A549 (cell line): ENCODE measurements around the gene CELF5. TPM values are rescaled to one million over a fixed set of nuclear protein-coding genes. Genes with fewer than 3 reads are reported as not detected.

Source experiments
- polyA plus RNA-seq, 4 experiments: library from polyadenylated mRNA; depleted of rRNA in 3 of 4; stranded (reverse); fragments of >200 nt; fragmentation: RNase III in 1 of 4; extraction: RNeasy Plus Mini Kit Qiagen cat#74134 plus additional on column Dnase treatment in 1 of 4; gene quantifications; 2 replicates in 3 of 4; 3 replicates in 1 of 4; pipeline ENCODE4 v1.2.3, GENCODE V29; 2011 to 2017

Gene CELF5
- polyA plus RNA-seq, 2 of the 4 experiments (the other 2 are of a cell fraction), result 0.31 to 0.61 TPM

Other genes with a start within 250 kb of the CELF5 start
- 3.1 and 6.1 TPM in 2 replicates for gene TLE6, start 247.1 kb upstream of the CELF5 start, polyA plus RNA-seq (2011; rRNA removed)
- 4.2 to 5.4 TPM (median 5.1 TPM) in 3 replicates for gene TLE6, start 247.1 kb upstream of the CELF5 start, polyA plus RNA-seq (2017; fragmentation: RNase III; extraction: RNeasy Plus Mini Kit Qiagen cat#74134 plus additional on column Dnase treatment)
- gene TLE2, start 195.4 kb upstream of the CELF5 start, polyA plus RNA-seq (2011; rRNA removed), result 2.1 and 2.7 TPM in 2 replicates
- 1.9 to 3.1 TPM (median 2.6 TPM) in 3 replicates for gene TLE2, start 195.4 kb upstream of the CELF5 start, polyA plus RNA-seq (2017; fragmentation: RNase III; extraction: RNeasy Plus Mini Kit Qiagen cat#74134 plus additional on column Dnase treatment)
- gene TLE5, start 162.2 kb upstream of the CELF5 start, polyA plus RNA-seq (2011; rRNA removed), result 171 and 183 TPM in 2 replicates
- gene TLE5, start 162.2 kb upstream of the CELF5 start, polyA plus RNA-seq (2017; fragmentation: RNase III; extraction: RNeasy Plus Mini Kit Qiagen cat#74134 plus additional on column Dnase treatment), result 191 to 231 TPM (median 216 TPM) in 3 replicates
- gene GNA11, start 130.3 kb upstream of the CELF5 start, polyA plus RNA-seq (2011; rRNA removed), result 5.5 and 8.6 TPM in 2 replicates
- 29.0 to 32.8 TPM (median 30.5 TPM) in 3 replicates for gene GNA11, start 130.3 kb upstream of the CELF5 start, polyA plus RNA-seq (2017; fragmentation: RNase III; extraction: RNeasy Plus Mini Kit Qiagen cat#74134 plus additional on column Dnase treatment)
- 0.06 and 0.07 TPM in 2 replicates for gene GNA15, start 88.6 kb upstream of the CELF5 start, polyA plus RNA-seq (2011; rRNA removed)
- 0.04 TPM in 1 of 3 replicates, not detected in the others for gene GNA15, start 88.6 kb upstream of the CELF5 start, polyA plus RNA-seq (2017; fragmentation: RNase III; extraction: RNeasy Plus Mini Kit Qiagen cat#74134 plus additional on column Dnase treatment)
- 0.09 TPM in 1 of 2 replicates, not detected in the other for gene S1PR4, start 45.9 kb upstream of the CELF5 start, polyA plus RNA-seq (2011; rRNA removed)
- 0.08 to 0.33 TPM (median 0.17 TPM) in 3 replicates for gene S1PR4, start 45.9 kb upstream of the CELF5 start, polyA plus RNA-seq (2017; fragmentation: RNase III; extraction: RNeasy Plus Mini Kit Qiagen cat#74134 plus additional on column Dnase treatment)
- gene NCLN, start 38.7 kb upstream of the CELF5 start, polyA plus RNA-seq (2011; rRNA removed), result 22.8 and 27.6 TPM in 2 replicates
- gene NCLN, start 38.7 kb upstream of the CELF5 start, polyA plus RNA-seq (2017; fragmentation: RNase III; extraction: RNeasy Plus Mini Kit Qiagen cat#74134 plus additional on column Dnase treatment), result 55.5 to 58.5 TPM (median 55.5 TPM) in 3 replicates
- gene NFIC, start 141.9 kb downstream of the CELF5 start, polyA plus RNA-seq (2011; rRNA removed), result 2.6 and 4.7 TPM in 2 replicates
- 34.6 to 36.4 TPM (median 34.9 TPM) in 3 replicates for gene NFIC, start 141.9 kb downstream of the CELF5 start, polyA plus RNA-seq (2017; fragmentation: RNase III; extraction: RNeasy Plus Mini Kit Qiagen cat#74134 plus additional on column Dnase treatment)